ENCODE results near the gene MRPL1.

- no peak for TF ChIP-seq SPI1 (IDR thresholded peaks at IDR 0.05; ENCODE audit: borderline replicate concordance, low read depth, low read length)
- TF ChIP-seq, protein P1, sequence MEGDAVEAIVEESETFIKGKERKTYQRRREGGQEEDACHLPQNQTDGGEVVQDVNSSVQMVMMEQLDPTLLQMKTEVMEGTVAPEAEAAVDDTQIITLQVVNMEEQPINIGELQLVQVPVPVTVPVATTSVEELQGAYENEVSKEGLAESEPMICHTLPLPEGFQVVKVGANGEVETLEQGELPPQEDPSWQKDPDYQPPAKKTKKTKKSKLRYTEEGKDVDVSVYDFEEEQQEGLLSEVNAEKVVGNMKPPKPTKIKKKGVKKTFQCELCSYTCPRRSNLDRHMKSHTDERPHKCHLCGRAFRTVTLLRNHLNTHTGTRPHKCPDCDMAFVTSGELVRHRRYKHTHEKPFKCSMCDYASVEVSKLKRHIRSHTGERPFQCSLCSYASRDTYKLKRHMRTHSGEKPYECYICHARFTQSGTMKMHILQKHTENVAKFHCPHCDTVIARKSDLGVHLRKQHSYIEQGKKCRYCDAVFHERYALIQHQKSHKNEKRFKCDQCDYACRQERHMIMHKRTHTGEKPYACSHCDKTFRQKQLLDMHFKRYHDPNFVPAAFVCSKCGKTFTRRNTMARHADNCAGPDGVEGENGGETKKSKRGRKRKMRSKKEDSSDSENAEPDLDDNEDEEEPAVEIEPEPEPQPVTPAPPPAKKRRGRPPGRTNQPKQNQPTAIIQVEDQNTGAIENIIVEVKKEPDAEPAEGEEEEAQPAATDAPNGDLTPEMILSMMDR (IDR thresholded peaks at IDR 0.05 in 2 of 3, conservative IDR thresholded peaks at IDR 0.05 in 1 of 3; ENCODE audit: insufficient read depth in 2 of 3, low read depth in 1 of 3, low read length in 3 of 3), result no peak
- TF ChIP-seq, protein P2, sequence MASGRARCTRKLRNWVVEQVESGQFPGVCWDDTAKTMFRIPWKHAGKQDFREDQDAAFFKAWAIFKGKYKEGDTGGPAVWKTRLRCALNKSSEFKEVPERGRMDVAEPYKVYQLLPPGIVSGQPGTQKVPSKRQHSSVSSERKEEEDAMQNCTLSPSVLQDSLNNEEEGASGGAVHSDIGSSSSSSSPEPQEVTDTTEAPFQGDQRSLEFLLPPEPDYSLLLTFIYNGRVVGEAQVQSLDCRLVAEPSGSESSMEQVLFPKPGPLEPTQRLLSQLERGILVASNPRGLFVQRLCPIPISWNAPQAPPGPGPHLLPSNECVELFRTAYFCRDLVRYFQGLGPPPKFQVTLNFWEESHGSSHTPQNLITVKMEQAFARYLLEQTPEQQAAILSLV (tag; IDR thresholded peaks at IDR 0.05), result no peak
These were observed 127.3 kb downstream of the MRPL1 start for GRCh38 chr4:77989968-77990367.

All from K562 (cell line).